Loucy (cell line): ENCODE measurements around the gene CEP112.

Experiments used
- H2AFZ ChIP-seq: fragments of 200-600 bp; sonication (generic); 2 replicates; pipeline ENCODE4 v1.6.0; 2016; ENCODE audit warnings: antibody characterized with exemption, mild to moderate bottlenecking, low read length, moderate library complexity
- H3F3A ChIP-seq: fragments of 200-600 bp; 2 replicates; pipeline ENCODE4 v1.6.0; 2016; ENCODE audit warnings: antibody characterized with exemption, low read depth, mild to moderate bottlenecking
- H3K27me3 ChIP-seq: fragments of 200-600 bp; sonication (generic); 2 replicates; pipeline ENCODE4 v1.6.1; 2014; ENCODE audit warnings: low read length, mild to moderate bottlenecking; ENCODE audit not compliant: insufficient read depth, poor library complexity, severe bottlenecking
- H3K36me3 ChIP-seq: fragments of 200-600 bp; sonication (generic); 2 replicates; pipeline ENCODE4 v1.6.1; 2016; ENCODE audit warnings: low read length; ENCODE audit not compliant: insufficient read depth
- H3K4me1 ChIP-seq: fragments of 200-600 bp; sonication (generic); 2 replicates; pipeline ENCODE4 v1.5.1; 2014; ENCODE audit warnings: low read length, mild to moderate bottlenecking; ENCODE audit not compliant: insufficient read depth, poor library complexity, severe bottlenecking
- H3K4me2 ChIP-seq: fragments of 200-600 bp; sonication (generic); 2 replicates; pipeline ENCODE4 v1.6.0; 2014; ENCODE audit warnings: antibody characterized with exemption, low read length, low read depth, mild to moderate bottlenecking; ENCODE audit not compliant: poor library complexity, severe bottlenecking
- H3K4me3 ChIP-seq: fragments of 200-600 bp; sonication (generic); 2 replicates; pipeline ENCODE4 v1.5.1; 2014; ENCODE audit warnings: low read length, mild to moderate bottlenecking, mixed read lengths; ENCODE audit not compliant: poor library complexity, severe bottlenecking
- H3K79me2 ChIP-seq: fragments of 200-600 bp; sonication (generic); 2 replicates; pipeline ENCODE4 v1.6.1; 2014; ENCODE audit warnings: low read length; ENCODE audit not compliant: insufficient read depth
- H3K9ac ChIP-seq: fragments of 200-600 bp; sonication (generic); 2 replicates; pipeline ENCODE4 v1.6.0; 2014; ENCODE audit warnings: mild to moderate bottlenecking, low read depth, low read length, moderate library complexity; ENCODE audit not compliant: poor library complexity, severe bottlenecking
- H3K9me2 ChIP-seq: fragments of 200-600 bp; sonication (generic); replicated peaks from 2 replicates; pipeline ENCODE4 v1.6.1; 2016; ENCODE audit warnings: low read depth, low read length, mixed read lengths
- H3K9me3 ChIP-seq: fragments of 200-600 bp; sonication (generic); 2 replicates; pipeline ENCODE4 v1.6.1; 2014; ENCODE audit warnings: mild to moderate bottlenecking, antibody characterized with exemption, low read length, low read depth; ENCODE audit not compliant: insufficient read depth
- H4K20me1 ChIP-seq: fragments of 200-600 bp; sonication (generic); 2 replicates; pipeline ENCODE4 v1.6.0; 2014; ENCODE audit warnings: antibody characterized with exemption, low read length, mild to moderate bottlenecking; ENCODE audit not compliant: insufficient read depth, poor library complexity, severe bottlenecking
- EZH2phosphoT487 ChIP-seq: fragments of 200-600 bp; IDR thresholded peaks from 2 replicates; pipeline ENCODE4 v1.6.1; 2018; ENCODE audit warnings: antibody characterized with exemption, mild to moderate bottlenecking, moderate library complexity, borderline replicate concordance
- TF ChIP-seq, protein P1 (sequence below): fragments of 200-600 bp; sonication (generic); conservative IDR thresholded peaks from 2 replicates; pipeline ENCODE4 v1.5.1; 2014; ENCODE audit warnings: mild to moderate bottlenecking, antibody characterized with exemption, low read length

CEP112 gene

GRCh38 chr17:66076546-66077190, 115.3 kb downstream of the CEP112 start:
- no peak overlapping the region for H3K4me3 ChIP-seq
- no peaks in the 10 kb centered on the region for H3K9me3 ChIP-seq
- H4K20me1 ChIP-seq: no peaks in the 10 kb centered on the region
- no peak overlapping the region for H3K9ac ChIP-seq
- no peak overlapping the region for H2AFZ ChIP-seq
- no peaks in the 10 kb centered on the region for H3K9me2 ChIP-seq
- H3K4me1 ChIP-seq: no peaks in the 10 kb centered on the region
- H3K79me2 ChIP-seq: no peaks in the 10 kb centered on the region
- TF ChIP-seq EZH2phosphoT487: no peak
- TF ChIP-seq, protein P1, sequence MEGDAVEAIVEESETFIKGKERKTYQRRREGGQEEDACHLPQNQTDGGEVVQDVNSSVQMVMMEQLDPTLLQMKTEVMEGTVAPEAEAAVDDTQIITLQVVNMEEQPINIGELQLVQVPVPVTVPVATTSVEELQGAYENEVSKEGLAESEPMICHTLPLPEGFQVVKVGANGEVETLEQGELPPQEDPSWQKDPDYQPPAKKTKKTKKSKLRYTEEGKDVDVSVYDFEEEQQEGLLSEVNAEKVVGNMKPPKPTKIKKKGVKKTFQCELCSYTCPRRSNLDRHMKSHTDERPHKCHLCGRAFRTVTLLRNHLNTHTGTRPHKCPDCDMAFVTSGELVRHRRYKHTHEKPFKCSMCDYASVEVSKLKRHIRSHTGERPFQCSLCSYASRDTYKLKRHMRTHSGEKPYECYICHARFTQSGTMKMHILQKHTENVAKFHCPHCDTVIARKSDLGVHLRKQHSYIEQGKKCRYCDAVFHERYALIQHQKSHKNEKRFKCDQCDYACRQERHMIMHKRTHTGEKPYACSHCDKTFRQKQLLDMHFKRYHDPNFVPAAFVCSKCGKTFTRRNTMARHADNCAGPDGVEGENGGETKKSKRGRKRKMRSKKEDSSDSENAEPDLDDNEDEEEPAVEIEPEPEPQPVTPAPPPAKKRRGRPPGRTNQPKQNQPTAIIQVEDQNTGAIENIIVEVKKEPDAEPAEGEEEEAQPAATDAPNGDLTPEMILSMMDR: no peak
- H3K36me3 ChIP-seq: no peaks in the 10 kb centered on the region
- H3K27me3 ChIP-seq: no peaks in the 10 kb centered on the region
- H3K4me2 ChIP-seq: no peak overlapping the region
- no peaks in the 10 kb centered on the region for H3F3A ChIP-seq

GRCh38 chr17:66073384-66073783, 118.5 kb downstream of the CEP112 start:
- no peaks in the 10 kb centered on the region for H3K4me1 ChIP-seq
- no peaks in the 10 kb centered on the region for H3K9me3 ChIP-seq
- no peaks in the 10 kb centered on the region for H3K79me2 ChIP-seq
- no peak overlapping the region for H3K4me2 ChIP-seq
- no peak for TF ChIP-seq EZH2phosphoT487
- TF ChIP-seq, protein P1: no peak
- no peak overlapping the region for H3K9ac ChIP-seq
- no peaks in the 10 kb centered on the region for H4K20me1 ChIP-seq
- no peaks in the 10 kb centered on the region for H3K27me3 ChIP-seq
- no peak overlapping the region for H3K4me3 ChIP-seq
- no peaks in the 10 kb centered on the region for H3K36me3 ChIP-seq
- no peak overlapping the region for H2AFZ ChIP-seq
- H3K9me2 ChIP-seq: no peaks in the 10 kb centered on the region
- H3F3A ChIP-seq: no peaks in the 10 kb centered on the region

DNA sequence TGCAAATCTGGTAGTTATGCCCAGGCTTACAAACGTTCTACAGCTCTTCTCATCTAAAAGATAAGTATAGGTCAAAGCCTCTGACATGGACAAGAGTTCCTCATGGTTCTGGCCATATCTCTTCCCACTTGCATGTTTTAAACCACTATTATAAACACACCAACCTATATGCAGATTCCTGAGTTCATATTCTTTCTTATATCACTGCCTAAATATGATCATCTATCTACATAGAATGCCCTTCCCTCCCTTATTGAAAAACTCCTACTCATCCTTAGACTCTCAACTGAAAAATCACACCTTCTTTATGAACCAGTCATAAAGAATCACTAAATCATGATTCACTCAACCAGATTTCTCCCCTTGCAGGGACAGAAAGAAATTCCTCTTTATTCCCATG, 128.2 kb downstream of the CEP112 start:
- Histone ChIP-seq H4K20me1 (no peaks in the 10 kb centered on the region), H3K9ac (no peak overlapping the region), H3K4me3 (no peak overlapping the region), H2AFZ (no peak overlapping the region), H3K4me2 (no peak overlapping the region), H3K36me3 (no peaks in the 10 kb centered on the region), H3K79me2 (no peaks in the 10 kb centered on the region), H3F3A (no peaks in the 10 kb centered on the region), H3K9me2 (no peaks in the 10 kb centered on the region), H3K9me3 (no peaks in the 10 kb centered on the region), H3K27me3 (no peaks in the 10 kb centered on the region), H3K4me1 (no peaks in the 10 kb centered on the region)
- TF ChIP-seq, protein P1: no peak
- no peak for TF ChIP-seq EZH2phosphoT487
